K562 (cell line): ENCODE measurements around the gene APOC4. TPM values are rescaled to one million over a fixed set of nuclear protein-coding genes. Genes with fewer than 3 reads are reported as not detected.

Experiments used
- ARHGAP35 ChIP-seq: fragments of 450-650 bp; IDR thresholded peaks from 2 replicates; pipeline ENCODE4 v1.6.1; 2018; ENCODE audit not compliant: partially characterized antibody
- ARID2 ChIP-seq: fragments of 450-650 bp; IDR thresholded peaks from 2 replicates; pipeline ENCODE4 v1.6.1; 2017; ENCODE audit warnings: antibody characterized with exemption, mild to moderate bottlenecking
- BRCA1 ChIP-seq, 2 experiments: fragments of 450-650 bp in 1 of 2; sonication (generic) in 1 of 2; formaldehyde crosslinking in 1 of 2; IDR thresholded peaks; 2 replicates each; pipeline versions ENCODE4 v1.5.0 to v1.6.1; 2017 to 2020; ENCODE audit warnings: mild to moderate bottlenecking in 1 of 2, missing genetic modification reagents in 1 of 2
- CHD4 ChIP-seq: fragments of 200-600 bp; sonication (generic); IDR thresholded peaks from 3 replicates; pipeline ENCODE4 v1.6.1; 2012; ENCODE audit warnings: low read depth, mild to moderate bottlenecking, mixed read lengths, low read length, inconsistent platforms; ENCODE audit not compliant: insufficient read depth, insufficient replicate concordance, poor library complexity, severe bottlenecking
- CREB3L1 ChIP-seq: fragments of 450-650 bp; IDR thresholded peaks from 2 replicates; pipeline ENCODE4 v1.6.1; 2014; ENCODE audit warnings: low read depth, mild to moderate bottlenecking, moderate library complexity, borderline replicate concordance
- DNMT1 ChIP-seq: fragments of 450-650 bp; IDR thresholded peaks from 2 replicates; pipeline ENCODE4 v1.6.1; 2016; ENCODE audit warnings: antibody characterized with exemption, mild to moderate bottlenecking
- ETV5 ChIP-seq: sonication (generic); formaldehyde crosslinking; IDR thresholded peaks from 2 replicates; pipeline ENCODE4 v1.4.0; 2020; ENCODE audit warnings: low read depth, mild to moderate bottlenecking, missing genetic modification reagents
- FOSL1 ChIP-seq: fragments of 200-800 bp; sonication (Bioruptor generic); conservative IDR thresholded peaks from 2 replicates; pipeline ENCODE4 v1.6.1; 2016; ENCODE audit warnings: missing genetic modification characterization, missing compliant biosample characterization
- FOXA3 ChIP-seq, 2 experiments: fragments of 450-650 bp in 1 of 2; sonication (generic) in 1 of 2; formaldehyde crosslinking; IDR thresholded peaks in 1 of 2; conservative IDR thresholded peaks in 1 of 2; 2 replicates each; pipeline versions ENCODE4 v1.4.0 to v1.8.0; 2020 to 2022; ENCODE audit warnings: mild to moderate bottlenecking in 2 of 2, missing genetic modification reagents in 1 of 2
- GABPB1 ChIP-seq: sonication (generic); formaldehyde crosslinking; IDR thresholded peaks from 2 replicates; pipeline ENCODE4 v1.8.0; 2022; ENCODE audit warnings: mild to moderate bottlenecking, missing genetic modification reagents
- GATA2 ChIP-seq: sonication (generic); formaldehyde crosslinking; IDR thresholded peaks from 2 replicates; pipeline ENCODE4 v1.4.0; 2020; ENCODE audit warnings: mild to moderate bottlenecking, missing genetic modification reagents
- HINFP ChIP-seq: fragments of 450-650 bp; conservative IDR thresholded peaks from 2 replicates; pipeline ENCODE4 v1.6.1; 2016; ENCODE audit warnings: missing genetic modification characterization, low read depth, mild to moderate bottlenecking, control low read depth, missing compliant biosample characterization
- LCOR ChIP-seq: sonication (generic); formaldehyde crosslinking; IDR thresholded peaks from 2 replicates; pipeline ENCODE4 v1.8.0; 2022; ENCODE audit warnings: mild to moderate bottlenecking, missing genetic modification reagents
- LEF1 ChIP-seq: fragments of 450-650 bp; IDR thresholded peaks from 2 replicates; pipeline ENCODE4 v1.6.1; 2016; ENCODE audit warnings: mild to moderate bottlenecking
- MAFF ChIP-seq: IDR thresholded peaks from 2 replicates; pipeline ENCODE4 v1.6.1; 2012; ENCODE audit warnings: low read length, improper control_type of control experiment
- MED1 ChIP-seq: sonication (generic); formaldehyde crosslinking; IDR thresholded peaks from 2 replicates; pipeline ENCODE4 v1.8.1; 2023; ENCODE audit warnings: missing genetic modification reagents, borderline replicate concordance
- MLLT1 ChIP-seq, 2 experiments: fragments of 450-650 bp; IDR thresholded peaks; 2 replicates each; pipeline ENCODE4 v1.6.1; 2016
- NBN ChIP-seq: fragments of 450-650 bp; IDR thresholded peaks from 2 replicates; pipeline ENCODE4 v1.6.1; 2016; ENCODE audit warnings: low read depth, mild to moderate bottlenecking
- PTTG1 ChIP-seq: fragments of 450-650 bp; IDR thresholded peaks from 2 replicates; pipeline ENCODE4 v1.6.1; 2016; ENCODE audit warnings: low read depth, mild to moderate bottlenecking, missing genetic modification characterization, missing compliant biosample characterization
- TEAD1 ChIP-seq, 2 experiments: fragments of 450-650 bp in 1 of 2; sonication (generic) in 1 of 2; formaldehyde crosslinking; IDR thresholded peaks; 2 replicates each; pipeline versions ENCODE4 v1.4.0 to v1.8.0; 2020 to 2022; ENCODE audit warnings: mild to moderate bottlenecking in 2 of 2, missing genetic modification reagents in 1 of 2
- ZNF184 ChIP-seq: sonication (generic); formaldehyde crosslinking; IDR thresholded peaks from 2 replicates; pipeline ENCODE4 v1.5.0; 2020; ENCODE audit warnings: missing genetic modification reagents
- polyA plus RNA-seq, 8 experiments: library from polyadenylated mRNA; depleted of rRNA in 4 of 8; stranded (reverse) in 5 of 8; unstranded in 3 of 8; fragments of >200 nt; fragmentation: Nextera tagmentation in 2 of 8; fragmentation: Illumina TruSeq in 1 of 8; extraction: Ambion mirVana in 2 of 8; extraction: Trizol in 1 of 8; gene quantifications; 2 replicates each; pipeline versions ENCODE4 v1.2.1 to v1.2.3, GENCODE V29; 2011 to 2014; ENCODE audit warnings: inconsistent platforms in 1 of 8, missing spikeins in 1 of 8
- total RNA-seq, 7 experiments: library from RNA; depleted of rRNA in 6 of 7; stranded (reverse); fragments of >200 nt in 6 of 7; fragmentation: Illumina TruSeq in 2 of 7; extraction: Trizol in 2 of 7; gene quantifications; 2 replicates each; pipeline versions ENCODE4 v1.2.1 to v1.2.3, GENCODE V29; 2011 to 2021; ENCODE audit warnings: low replicate concordance in 1 of 7

Gene APOC4
- total and polyA plus RNA-seq, 9 of the 15 experiments (the other 6 are each of a cell fraction or from before 2014, with no cell fraction given), result 0.46 TPM; not detected in 8

- TF ChIP-seq GATA2 (no peak), ARHGAP35 (peak; percentile 85), CREB3L1 (peak; percentile 86), LCOR (CRISPR knock-in tag) (peak; percentile 90; the same call in 1 of the 2 replicates), MAFF (peak; percentile 28; the same call in 1 of the 2 replicates), MLLT1 (IDR thresholded peaks at IDR 0.05) (no peak; a peak in 1 of 4 replicates), DNMT1 (0 out of 2 replicates have a peak, but pooled peaks have one; percentile 15), MED1 (CRISPR knock-in tag) (no peak), FOSL1 (tag) (peak; percentile 13; the same call in 1 of the 2 replicates), HINFP (tag) (no peak), BRCA1 (IDR thresholded peaks at IDR 0.05) (no peak), BRCA1 (CRISPR knock-in tag; IDR thresholded peaks at IDR 0.05) (no peak), TEAD1 (CRISPR knock-in tag; IDR thresholded peaks at IDR 0.05) (no peak), NBN (peak; percentile 98), PTTG1 (tag) (no peak), LEF1 (peak; percentile 84), ZNF184 (CRISPR knock-in tag) (no peak), GABPB1 (peak; percentile 92), CHD4 (no peak), FOXA3 (CRISPR knock-in tag; conservative IDR thresholded peaks at IDR 0.05 in 1 of 2, IDR thresholded peaks at IDR 0.05 in 1 of 2) (no peak), ARID2 (no peak), ETV5 (CRISPR knock-in tag) (peak; percentile 95)
These were observed 12.8 kb downstream of the APOC4 start, which contains the start of gene CLPTM1 (continued) for GRCh38 chr19:44954649-44955504.
